Central memory CD8-positive, alpha-beta T cell (primary cell): Measurements from ENCODE around the gene BABAM2.

ENCODE experiments used
- ATAC-seq: fragments of 150-1000 bp; cut with Tn5 transposase; replicated peaks from 2 replicates; pipeline ENCODE4 v1.10.0; 2022; ENCODE audit warnings: mild to moderate bottlenecking, moderate FRiP score, moderate number of reproducible peaks; ENCODE audit not compliant: poor library complexity, severe bottlenecking; ENCODE audit errors: extremely low read depth
- DNase-seq, 2 donors: peaks; one replicate each; pipeline ENCODE4 v3.0.0; 2021; ENCODE audit warnings: low spot score in 2 of 2
- H3K27ac Mint-ChIP-seq: one replicate; pipeline ENCODE4 v1.8.0; 2022; ENCODE audit warnings: low read depth, mild to moderate bottlenecking, moderate library complexity, mixed read lengths
- H3K27me3 Mint-ChIP-seq: one replicate; pipeline ENCODE4 v1.8.0; 2022; ENCODE audit warnings: mixed read lengths
- H3K36me3 Mint-ChIP-seq: one replicate; pipeline ENCODE4 v1.8.0; 2022; ENCODE audit warnings: mild to moderate bottlenecking, moderate library complexity, mixed read lengths; ENCODE audit not compliant: insufficient read depth
- H3K4me1 Mint-ChIP-seq: one replicate; pipeline ENCODE4 v1.8.0; 2022; ENCODE audit warnings: mixed read lengths
- H3K4me3 Mint-ChIP-seq: one replicate; pipeline ENCODE4 v1.8.0; 2022; ENCODE audit warnings: mild to moderate bottlenecking, moderate library complexity, mixed read lengths
- H3K9me3 Mint-ChIP-seq: one replicate; pipeline ENCODE4 v1.8.0; 2022; ENCODE audit warnings: mixed read lengths

Gene BABAM2

GRCh38 chr2:28185153-28185552 lies 294.6 kb downstream of the BABAM2 start:
- Mint-ChIP-seq H3K36me3 (peaks cover 2% of the 10 kb centered on the region), H3K4me3 (no peak overlapping the region), H3K4me1 (no peaks in the 10 kb centered on the region), H3K27me3 (no peaks in the 10 kb centered on the region), H3K9me3 (no peaks in the 10 kb centered on the region), H3K27ac (no peak overlapping the region)
- no peak for ATAC-seq
- no peak for DNase-seq

GRCh38 chr2:28185891-28186290 lies 295.4 kb downstream of the BABAM2 start:
- Mint-ChIP-seq H3K4me1 (no peaks in the 10 kb centered on the region), H3K27me3 (no peaks in the 10 kb centered on the region), H3K4me3 (no peak overlapping the region), H3K9me3 (no peaks in the 10 kb centered on the region), H3K36me3 (peaks cover 4% of the 10 kb centered on the region), H3K27ac (peak overlapping the region; percentile 14)
- no peak for DNase-seq
- ATAC-seq: no peak

DNA sequence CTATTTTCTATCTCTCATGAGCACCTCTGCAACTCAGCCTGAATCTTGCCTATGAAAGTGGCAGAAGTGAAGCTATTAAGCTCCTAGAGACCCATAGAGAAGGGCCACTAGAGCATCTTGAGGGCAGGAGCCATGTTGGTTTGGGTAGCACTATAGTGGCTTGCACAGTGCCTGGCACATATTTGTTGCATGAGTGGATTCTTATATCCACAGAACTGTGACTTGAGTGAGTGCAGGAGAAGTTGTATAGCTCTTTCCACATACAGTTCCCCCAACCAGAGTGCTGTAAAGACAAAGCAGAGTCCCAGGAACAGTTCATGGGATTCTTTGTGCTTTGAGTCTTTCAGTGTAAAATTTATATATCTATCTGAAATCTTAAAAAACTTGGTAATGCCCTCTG lies 296.7 kb downstream of the BABAM2 start:
- Mint-ChIP-seq H3K36me3 (peaks cover 4% of the 10 kb centered on the region), H3K27ac (no peak overlapping the region), H3K9me3 (no peaks in the 10 kb centered on the region), H3K4me1 (no peaks in the 10 kb centered on the region), H3K4me3 (no peak overlapping the region), H3K27me3 (no peaks in the 10 kb centered on the region)
- DNase-seq (no peak), ATAC-seq (no peak)

DNA sequence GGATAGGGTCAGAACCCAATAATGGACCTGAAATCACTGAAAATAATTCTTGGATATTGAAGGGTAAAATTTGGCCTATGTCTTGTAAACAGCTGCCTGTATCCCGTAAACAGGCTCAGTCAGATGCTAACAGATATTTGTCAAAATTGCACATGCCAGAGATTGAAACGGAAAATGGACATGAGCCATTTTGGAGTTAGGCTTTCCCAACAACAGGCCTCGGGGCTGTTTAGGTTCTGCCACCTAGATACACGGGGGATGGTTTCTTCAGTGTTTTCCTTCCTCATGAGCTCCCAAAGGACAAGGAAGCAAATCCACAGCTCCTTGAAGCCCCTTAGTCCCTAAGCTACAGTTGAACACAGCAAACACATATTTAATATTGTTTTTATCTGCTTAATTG lies 297.9 kb downstream of the BABAM2 start:
- Mint-ChIP-seq H3K4me1 (no peaks in the 10 kb centered on the region), H3K4me3 (no peak overlapping the region), H3K9me3 (no peaks in the 10 kb centered on the region), H3K27ac (no peak overlapping the region), H3K36me3 (peaks cover 4% of the 10 kb centered on the region), H3K27me3 (no peaks in the 10 kb centered on the region)
- ATAC-seq (no peak), DNase-seq (no peak)

- no peak overlapping the region for H3K4me3 Mint-ChIP-seq
- peaks cover 8% of the 10 kb centered on the region for H3K36me3 Mint-ChIP-seq
- DNase-seq: no peak
- no peak overlapping the region for H3K27ac Mint-ChIP-seq
- H3K9me3 Mint-ChIP-seq: no peaks in the 10 kb centered on the region
- no peaks in the 10 kb centered on the region for H3K27me3 Mint-ChIP-seq
- no peak for ATAC-seq
- no peaks in the 10 kb centered on the region for H3K4me1 Mint-ChIP-seq
These were observed 303.3 kb downstream of the BABAM2 start for GRCh38 chr2:28193630-28194403.

DNA sequence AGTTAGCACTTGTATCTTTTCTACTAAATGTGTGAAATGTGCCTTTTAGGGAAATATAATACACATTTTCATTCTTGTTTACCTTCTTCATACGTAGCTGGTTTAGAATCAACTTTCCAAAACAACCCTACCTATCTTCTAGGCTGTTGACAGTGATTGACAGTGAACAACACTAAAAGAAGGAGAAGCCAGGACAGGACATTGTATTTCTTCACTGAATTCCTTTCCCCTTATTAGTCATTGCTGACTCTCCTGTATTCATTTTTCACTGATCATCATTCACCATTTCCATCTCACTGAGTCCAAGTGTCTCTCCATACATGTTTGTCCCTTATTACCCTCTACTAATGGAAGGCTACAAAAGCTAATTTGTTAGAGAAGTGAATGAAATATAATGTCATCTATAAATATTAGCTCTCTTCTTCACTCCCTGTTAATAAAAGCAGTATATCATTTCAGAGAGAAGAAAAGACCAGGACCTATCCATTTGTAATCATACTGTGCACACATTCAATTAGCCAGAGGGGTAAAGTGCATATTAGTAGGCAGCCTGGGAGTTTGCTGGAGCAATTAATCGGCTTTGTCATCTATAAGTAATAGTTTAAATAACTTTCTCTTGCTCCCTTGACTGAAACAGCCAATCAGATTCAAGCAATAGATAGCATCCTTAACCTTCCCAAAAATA lies 309.6 kb downstream of the BABAM2 start:
- DNase-seq (no peak), ATAC-seq (no peak)
- H3K4me3 Mint-ChIP-seq: no peak overlapping the region
- no peaks in the 10 kb centered on the region for H3K4me1 Mint-ChIP-seq
- no peaks in the 10 kb centered on the region for H3K9me3 Mint-ChIP-seq
- no peak overlapping the region for H3K27ac Mint-ChIP-seq
- peaks cover 10% of the 10 kb centered on the region for H3K36me3 Mint-ChIP-seq
- no peaks in the 10 kb centered on the region for H3K27me3 Mint-ChIP-seq

- H3K36me3 Mint-ChIP-seq: peaks cover 10% of the 10 kb centered on the region
- DNase-seq (no peak), ATAC-seq (no peak)
- no peak overlapping the region for H3K27ac Mint-ChIP-seq
- H3K27me3 Mint-ChIP-seq: no peaks in the 10 kb centered on the region
- no peaks in the 10 kb centered on the region for H3K9me3 Mint-ChIP-seq
- no peaks in the 10 kb centered on the region for H3K4me1 Mint-ChIP-seq
- no peak overlapping the region for H3K4me3 Mint-ChIP-seq
These were observed 311.2 kb downstream of the BABAM2 start for GRCh38 chr2:28201671-28202180.

DNA sequence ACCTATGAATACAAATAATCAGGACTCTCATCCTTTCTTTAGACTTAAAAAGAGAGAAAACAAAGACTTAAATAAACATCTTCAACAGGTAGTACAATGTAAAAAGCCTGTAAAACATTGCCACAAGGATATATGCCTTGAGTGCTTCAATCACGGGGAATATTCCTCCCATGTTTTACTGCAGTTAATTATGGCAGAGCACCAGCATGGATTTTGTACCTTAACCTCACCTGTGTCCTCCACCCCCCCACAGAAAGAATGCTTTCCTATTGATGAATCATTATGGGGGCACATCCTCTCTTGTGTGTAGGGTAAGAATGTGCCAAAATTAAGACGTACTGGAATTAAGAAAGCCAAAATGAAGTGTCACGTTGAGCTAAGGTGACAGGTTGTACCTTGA lies 312.2 kb downstream of the BABAM2 start:
- Mint-ChIP-seq H3K27ac (no peak overlapping the region), H3K4me3 (no peak overlapping the region), H3K4me1 (no peaks in the 10 kb centered on the region)

DNA sequence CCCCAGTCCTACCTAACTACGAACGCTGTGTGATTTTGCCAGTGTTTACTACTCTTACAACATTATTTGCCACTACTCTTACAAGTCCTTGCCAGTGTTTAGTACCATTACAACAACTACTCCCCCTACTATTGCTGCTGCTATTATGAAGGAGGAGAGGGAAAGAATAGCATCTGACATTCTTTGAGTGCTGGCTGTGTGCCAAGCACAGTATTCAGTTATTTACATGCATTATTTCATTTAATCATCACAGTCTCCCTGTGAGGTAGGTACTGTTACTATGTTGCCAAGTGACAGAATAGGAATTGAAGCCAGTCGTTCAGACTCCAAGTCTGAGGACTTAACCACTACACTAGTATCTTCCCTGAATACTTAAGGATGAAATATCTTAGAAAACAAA lies 316.2 kb downstream of the BABAM2 start:
- H3K4me1 Mint-ChIP-seq: peaks cover 6% of the 10 kb centered on the region
- peaks cover 5% of the 10 kb centered on the region for H3K36me3 Mint-ChIP-seq
- DNase-seq (no peak), ATAC-seq (no peak)
- no peaks in the 10 kb centered on the region for H3K27me3 Mint-ChIP-seq
- H3K27ac Mint-ChIP-seq: no peak overlapping the region
- no peak overlapping the region for H3K4me3 Mint-ChIP-seq
- H3K9me3 Mint-ChIP-seq: no peaks in the 10 kb centered on the region

More for the DNA sequence above, 312.2 kb downstream of the BABAM2 start:
- no peak for DNase-seq
- H3K36me3 Mint-ChIP-seq: peaks cover 10% of the 10 kb centered on the region
- no peaks in the 10 kb centered on the region for H3K27me3 Mint-ChIP-seq
- H3K9me3 Mint-ChIP-seq: no peaks in the 10 kb centered on the region
- ATAC-seq: no peak

DNA sequence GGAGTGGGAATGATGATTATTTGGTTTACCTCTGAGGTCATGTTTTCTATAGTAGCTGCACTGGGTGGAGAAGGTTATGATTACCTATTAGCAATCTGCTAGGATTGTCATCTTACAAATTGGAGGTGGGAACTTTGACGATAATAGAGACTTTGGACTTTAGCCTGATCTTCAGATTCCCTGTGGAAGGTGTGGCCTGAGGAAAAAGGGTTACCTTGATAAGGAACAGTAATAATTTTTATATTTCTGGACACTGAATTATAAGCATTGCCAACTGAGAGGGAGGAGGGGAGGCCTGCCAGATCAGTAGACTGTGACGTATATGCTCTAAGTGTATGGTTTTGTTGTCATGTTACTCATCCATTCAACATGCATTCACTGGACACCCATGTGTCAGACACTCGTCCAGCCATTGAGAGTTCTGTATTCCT lies 318.7 kb downstream of the BABAM2 start:
- no peak for ATAC-seq
- H3K36me3 Mint-ChIP-seq: peaks cover 3% of the 10 kb centered on the region
- H3K4me3 Mint-ChIP-seq: no peak overlapping the region
- no peaks in the 10 kb centered on the region for H3K27me3 Mint-ChIP-seq
- no peaks in the 10 kb centered on the region for H3K9me3 Mint-ChIP-seq
- H3K27ac Mint-ChIP-seq: no peak overlapping the region
- no peak for DNase-seq
- peaks cover 6% of the 10 kb centered on the region for H3K4me1 Mint-ChIP-seq

DNA sequence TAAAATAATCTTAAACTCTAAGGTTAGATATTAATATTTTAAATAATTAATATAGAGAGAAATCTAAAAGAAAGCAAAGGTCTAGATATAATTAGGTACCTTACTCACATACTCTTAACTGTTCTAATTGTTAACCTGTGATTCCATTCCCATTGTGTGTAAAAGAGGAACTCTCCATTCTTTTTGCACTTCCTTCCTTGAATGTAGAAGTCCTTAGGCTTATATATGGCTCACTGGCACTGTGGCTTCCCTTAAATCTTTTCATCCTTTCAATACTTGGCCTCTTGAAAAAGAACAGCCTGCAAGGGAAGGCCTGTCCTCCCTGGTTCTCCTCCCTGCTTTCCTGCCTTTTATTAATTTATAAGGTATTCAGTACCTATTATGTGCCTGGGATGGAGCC lies 319.3 kb downstream of the BABAM2 start:
- no peak for ATAC-seq
- peaks cover 6% of the 10 kb centered on the region for H3K4me1 Mint-ChIP-seq
- no peaks in the 10 kb centered on the region for H3K27me3 Mint-ChIP-seq
- no peak for DNase-seq
- peaks cover 3% of the 10 kb centered on the region for H3K36me3 Mint-ChIP-seq
- H3K27ac Mint-ChIP-seq: no peak overlapping the region
- no peaks in the 10 kb centered on the region for H3K9me3 Mint-ChIP-seq
- H3K4me3 Mint-ChIP-seq: no peak overlapping the region

- ATAC-seq (no peak), DNase-seq (no peak)
- Mint-ChIP-seq H3K9me3 (no peaks in the 10 kb centered on the region), H3K4me1 (peaks cover 6% of the 10 kb centered on the region), H3K27ac (no peak overlapping the region), H3K36me3 (peaks cover 3% of the 10 kb centered on the region), H3K27me3 (no peaks in the 10 kb centered on the region), H3K4me3 (no peak overlapping the region)
These were observed 320.0 kb downstream of the BABAM2 start for GRCh38 chr2:28210535-28210934.

DNA sequence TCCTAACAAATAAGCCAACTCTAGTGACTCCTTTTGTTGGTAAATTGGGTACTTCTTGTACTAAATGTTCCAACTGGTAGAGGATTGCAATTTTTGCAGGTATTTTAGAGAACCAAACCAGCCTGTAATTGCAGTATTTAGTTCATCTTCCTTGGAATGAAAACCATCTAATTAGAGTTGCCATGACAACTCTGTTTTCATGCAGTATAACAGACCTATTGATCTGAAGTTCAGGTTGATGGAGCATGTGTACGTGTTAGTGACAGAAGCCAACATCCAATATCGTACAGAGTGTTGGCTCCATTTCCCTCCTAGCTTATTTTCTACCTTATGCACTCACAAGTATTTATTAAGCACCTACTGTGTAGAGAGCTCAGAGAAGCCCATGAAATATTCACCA lies 325.8 kb downstream of the BABAM2 start:
- Mint-ChIP-seq H3K4me3 (no peak overlapping the region), H3K27me3 (no peaks in the 10 kb centered on the region), H3K9me3 (no peaks in the 10 kb centered on the region), H3K4me1 (peaks cover 22% of the 10 kb centered on the region), H3K36me3 (no peaks in the 10 kb centered on the region), H3K27ac (no peak overlapping the region)
- DNase-seq (no peak), ATAC-seq (no peak)
